Measurements from ENCODE around the gene GP1BB. TPM values are rescaled to one million over a fixed set of nuclear protein-coding genes. Genes with fewer than 3 reads are reported as not detected.

Gene GP1BB
- total and polyA plus RNA-seq, 2 donors (not counting 3 experiments of a cell fraction or from before 2014, with no cell fraction given), result 1.7 to 6.2 TPM

GRCh38 chr22:19759427-19760057 is 36.2 kb downstream of the GP1BB start:
- ChIA-PET CTCF (interaction anchor here (1.2 to 4.4 kb wide), 2 partner anchors 29 to 151 kb away, joined by 5 to 18 read pairs; no protein-coding TSS in a partner anchor), POLR2A (no interaction called here)
- H3K9ac ChIP-seq (replicated peaks; ENCODE audit: extremely low read depth, insufficient read depth, low read length), result peak overlapping the region; percentile 15
- H3K9me3 ChIP-seq (replicated peaks; ENCODE audit: control insufficient read depth, insufficient read depth, low read length), result no peaks in the 10 kb centered on the region
- FAIRE-seq (no peak), DNase-seq (ENCODE audit: low read depth, low spot score) (no peak)
- no peaks in the 10 kb centered on the region for H3K36me3 ChIP-seq (ENCODE audit: control insufficient read depth in 2 of 2, extremely low read depth in 1 of 2, insufficient read depth in 2 of 2, low read length in 2 of 2)
- peaks cover 14% of the 10 kb centered on the region for H3K4me1 ChIP-seq (ENCODE audit: control insufficient read depth, extremely low read depth, insufficient read depth, low read length)
- peak; percentile 45 for TF ChIP-seq EZH2 (IDR thresholded peaks at IDR 0.05; ENCODE audit: borderline replicate concordance, low read depth, low read length, severe bottlenecking)
- no peak for TF ChIP-seq CTCF (IDR thresholded peaks at IDR 0.05; ENCODE audit: extremely low read depth in 1 of 2, insufficient read depth in 1 of 2, low read depth in 1 of 2, low read length in 2 of 2)
- H3K9me1 ChIP-seq (replicated peaks; ENCODE audit: control insufficient read depth, extremely low read depth, insufficient read depth, low read length), result no peaks in the 10 kb centered on the region
- H3K27me3 ChIP-seq (ENCODE audit: control insufficient read depth in 2 of 2, insufficient read depth in 2 of 2, low read length in 2 of 2), result peaks cover 28 to 54% of the 10 kb centered on the region in 2 experiments
- peak overlapping the region; percentile 35 for H2AFZ ChIP-seq (ENCODE audit: low read depth, low read length)
- dilution Hi-C loops (cut with MboI; ENCODE audit: extremely low pct_ligation_motif_present, low sequenced_read_pairs) (no loop called here), intact Hi-C loops (cut with micrococcal nuclease) (loop anchor here (5.0 kb wide), 1 partner anchor 93 kb away; the partner anchor contains the start of genes GNB1L and RTL10)
- H3K79me2 ChIP-seq (ENCODE audit: control insufficient read depth, insufficient read depth, low read length), result peaks cover 30% of the 10 kb centered on the region
- H3K4me2 ChIP-seq (ENCODE audit: insufficient read depth, low read length), result peak overlapping the region; percentile 75
- no peak overlapping the region for H3K27ac ChIP-seq (ENCODE audit: insufficient read depth, low read depth, low read length)
- no TSS peak for BruUV-seq (replicated peaks)
- H3K4me3 ChIP-seq (replicated peaks in 1 of 3; ENCODE audit: insufficient read depth in 1 of 3, low read depth in 1 of 3, low read length in 3 of 3), result peak overlapping the region; percentile 27 to 52 (median 32)
- H4K20me1 ChIP-seq (replicated peaks; ENCODE audit: control insufficient read depth, extremely low read depth, insufficient read depth, low read length), result no peaks in the 10 kb centered on the region

Data from endothelial cell of umbilical vein (primary cell).